Astrocyte of the cerebellum (primary cell): ENCODE data around the gene DTX4.
A peak's percentile ranks its signal among the peaks of the same experiment; 100 is the strongest.

Experiments
- DNase-seq: peaks from one replicate; pipeline ENCODE4 v3.0.0-alpha.2; 2011; ENCODE audit warnings: low read depth
- H3K4me3 ChIP-seq: 2 replicates; pipeline ENCODE4 v1.5.1; 2011; ENCODE audit warnings: mild to moderate bottlenecking, low read depth, low read length, moderate library complexity
- in situ Hi-C: cut with HindIII; loops from 2 replicates; pipeline ENCODE4 v1.10.0; 2017; ENCODE audit warnings: low sequenced_read_pairs
- TF ChIP-seq, protein P1 (sequence below): IDR thresholded peaks from 2 replicates; pipeline ENCODE4 v1.5.1; 2012; ENCODE audit warnings: low read length, low read depth, moderate library complexity, mild to moderate bottlenecking; ENCODE audit errors: missing control alignments

Gene DTX4

DNA sequence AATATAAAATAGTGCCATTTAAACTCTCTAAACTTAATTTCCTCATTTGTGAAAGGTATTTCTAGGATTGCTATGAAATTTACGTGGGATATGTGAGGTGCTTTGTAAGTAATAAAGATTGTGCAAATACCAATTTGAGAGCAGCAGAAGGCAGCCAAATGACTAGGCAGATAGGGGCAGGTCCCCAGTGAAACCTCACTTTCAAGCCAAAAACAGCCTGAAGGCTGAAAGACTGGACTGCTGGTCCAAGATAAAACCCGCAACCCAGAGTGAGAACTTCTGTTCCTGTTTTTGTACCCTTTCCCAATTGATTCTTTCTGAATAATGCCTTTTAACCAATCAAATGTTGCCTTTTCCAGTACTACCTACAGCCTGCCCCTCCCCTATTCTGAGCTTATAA is 7.2 kb downstream of the DTX4 start:
- TF ChIP-seq, protein P1, sequence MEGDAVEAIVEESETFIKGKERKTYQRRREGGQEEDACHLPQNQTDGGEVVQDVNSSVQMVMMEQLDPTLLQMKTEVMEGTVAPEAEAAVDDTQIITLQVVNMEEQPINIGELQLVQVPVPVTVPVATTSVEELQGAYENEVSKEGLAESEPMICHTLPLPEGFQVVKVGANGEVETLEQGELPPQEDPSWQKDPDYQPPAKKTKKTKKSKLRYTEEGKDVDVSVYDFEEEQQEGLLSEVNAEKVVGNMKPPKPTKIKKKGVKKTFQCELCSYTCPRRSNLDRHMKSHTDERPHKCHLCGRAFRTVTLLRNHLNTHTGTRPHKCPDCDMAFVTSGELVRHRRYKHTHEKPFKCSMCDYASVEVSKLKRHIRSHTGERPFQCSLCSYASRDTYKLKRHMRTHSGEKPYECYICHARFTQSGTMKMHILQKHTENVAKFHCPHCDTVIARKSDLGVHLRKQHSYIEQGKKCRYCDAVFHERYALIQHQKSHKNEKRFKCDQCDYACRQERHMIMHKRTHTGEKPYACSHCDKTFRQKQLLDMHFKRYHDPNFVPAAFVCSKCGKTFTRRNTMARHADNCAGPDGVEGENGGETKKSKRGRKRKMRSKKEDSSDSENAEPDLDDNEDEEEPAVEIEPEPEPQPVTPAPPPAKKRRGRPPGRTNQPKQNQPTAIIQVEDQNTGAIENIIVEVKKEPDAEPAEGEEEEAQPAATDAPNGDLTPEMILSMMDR, result no peak
- in situ Hi-C loops, result no loop called here
- H3K4me3 ChIP-seq, result no peak overlapping the region
- no peak for DNase-seq

DNA sequence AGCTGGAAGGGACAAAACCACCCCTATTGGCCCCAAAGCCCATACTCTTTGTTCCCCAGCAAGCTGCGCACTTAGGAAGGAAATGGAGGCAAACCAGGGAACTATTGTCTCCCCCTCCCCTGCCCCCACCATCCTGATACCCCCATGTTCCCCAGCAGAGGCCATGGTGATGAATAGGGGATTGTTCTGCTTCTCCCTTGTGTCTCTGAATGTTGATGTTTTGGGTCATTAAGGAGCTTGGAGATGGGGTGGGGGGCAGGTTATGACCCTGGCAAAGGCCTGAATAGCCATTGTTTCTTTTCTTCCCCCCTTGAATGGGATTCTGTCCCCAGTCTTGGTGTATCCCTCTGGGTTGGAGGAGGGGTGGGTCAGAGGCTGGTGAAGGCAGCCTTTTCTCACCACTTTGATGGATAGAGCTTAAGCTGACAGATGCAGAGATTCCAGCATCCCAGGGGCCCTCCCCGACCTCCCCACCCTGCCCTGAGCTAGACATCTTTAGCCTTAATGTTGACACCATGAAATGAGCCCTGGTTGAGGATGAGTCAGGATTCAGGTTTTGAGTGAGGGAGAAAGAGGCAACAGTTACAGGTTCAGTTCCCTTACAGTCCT is 8.3 kb downstream of the DTX4 start:
- no peak overlapping the region for H3K4me3 ChIP-seq
- no peak for DNase-seq
- in situ Hi-C loops, result no loop called here
- TF ChIP-seq, protein P1, result no peak

GRCh38 chr11:59180907-59181306 is 9.0 kb downstream of the DTX4 start:
- DNase-seq, result no peak
- H3K4me3 ChIP-seq, result no peak overlapping the region
- in situ Hi-C loops, result no loop called here
- TF ChIP-seq, protein P1, result no peak

GRCh38 chr11:59181746-59182456 is 10.0 kb downstream of the DTX4 start:
- in situ Hi-C loops, result no loop called here
- TF ChIP-seq, protein P1, result no peak
- no peak overlapping the region for H3K4me3 ChIP-seq
- no peak for DNase-seq

- H3K4me3 ChIP-seq, result no peak overlapping the region
- DNase-seq, result no peak
- in situ Hi-C loops, result no loop called here
- TF ChIP-seq, protein P1, result peak; percentile 3
Observed at GRCh38 chr11:59182457-59183151, 10.7 kb downstream of the DTX4 start.

DNA sequence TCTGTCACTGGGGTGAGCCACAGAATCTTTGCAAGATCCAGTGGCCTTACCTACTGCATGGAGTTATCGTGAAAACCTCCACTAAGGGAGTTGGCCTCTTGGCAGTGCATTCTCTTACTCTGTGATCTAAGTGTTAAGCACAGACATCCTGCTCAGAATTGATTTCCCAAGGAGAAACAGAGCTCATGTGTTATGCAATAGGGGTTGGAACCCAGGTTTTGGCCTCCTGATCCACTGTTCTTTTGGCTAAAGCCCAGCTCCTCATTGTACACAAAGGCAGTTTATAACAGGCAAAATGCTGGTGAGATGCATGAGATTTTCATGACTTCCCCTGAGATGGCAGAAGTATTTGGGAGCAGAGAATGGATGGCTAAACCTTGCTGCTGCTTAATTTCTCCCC is 11.8 kb downstream of the DTX4 start:
- peak; percentile 11 for DNase-seq
- no peak overlapping the region for H3K4me3 ChIP-seq
- in situ Hi-C loops, result no loop called here
- TF ChIP-seq, protein P1, result no peak
